Activated gamma-delta T cell (primary cell): Measurements from ENCODE around the gene SCYL3.
"Not testable (repeated sequence)": the region's sequence is repeated elsewhere in the genome, so short reads cannot be mapped to it uniquely, and the experiment has no call there.

Experiments
- DNase-seq: peaks from one replicate; lab custom pipeline; 2025; lab: John Stamatoyannopoulos, UW

Gene SCYL3

DNA sequence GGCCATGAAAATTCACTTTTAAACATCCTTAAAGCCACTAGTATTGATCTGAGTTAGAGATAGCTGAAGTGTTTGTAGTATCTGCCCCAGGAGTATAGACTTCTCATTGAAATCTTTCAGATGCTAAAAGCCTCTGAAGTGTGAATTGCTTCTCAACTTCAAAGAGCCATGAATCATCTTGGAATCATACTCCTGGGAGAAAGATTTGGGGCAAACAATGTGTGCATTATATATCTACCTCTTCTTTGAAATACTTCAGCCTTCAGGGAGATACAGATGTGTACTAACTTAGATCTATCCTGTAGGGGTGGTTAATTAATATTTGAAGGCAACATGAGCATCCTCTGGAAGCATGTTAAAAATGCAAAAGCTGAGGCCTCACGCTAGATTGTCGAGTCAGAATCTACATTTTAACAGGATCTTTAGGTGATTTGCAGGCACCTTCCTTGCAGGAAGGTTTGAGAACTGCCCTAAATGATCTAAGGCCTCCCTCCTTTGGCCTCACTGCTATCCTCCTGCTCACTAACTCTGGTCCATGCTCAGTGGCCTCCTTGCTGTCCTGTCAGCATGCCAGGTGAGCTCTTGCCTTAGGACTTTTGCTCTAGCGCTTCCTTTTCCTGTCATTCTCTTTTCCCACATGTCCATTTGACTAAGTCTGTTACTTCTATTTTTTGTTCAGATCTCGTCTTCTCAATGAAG is 6.0 kb upstream of the SCYL3 start:
- no peak for DNase-seq

DNA sequence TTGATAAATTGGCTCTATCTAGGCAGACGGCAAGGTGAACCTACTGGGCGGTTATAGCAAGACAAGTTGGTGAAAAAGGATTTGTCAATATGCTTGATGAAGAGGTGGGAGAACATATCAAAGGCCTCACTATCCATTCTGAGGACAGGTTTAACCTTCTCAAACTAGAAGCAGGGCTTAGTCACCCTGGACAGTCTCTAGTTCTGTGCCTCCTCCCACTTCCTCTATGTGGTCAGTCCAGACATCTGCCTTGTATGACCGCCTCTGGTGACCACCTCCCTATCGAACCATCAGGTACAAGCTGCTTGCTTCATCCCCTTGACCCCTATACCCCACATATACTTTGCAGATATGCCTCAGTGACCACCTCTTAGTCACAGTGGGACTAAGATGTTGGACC is 2.3 kb upstream of the SCYL3 start:
- DNase-seq = no peak

DNA sequence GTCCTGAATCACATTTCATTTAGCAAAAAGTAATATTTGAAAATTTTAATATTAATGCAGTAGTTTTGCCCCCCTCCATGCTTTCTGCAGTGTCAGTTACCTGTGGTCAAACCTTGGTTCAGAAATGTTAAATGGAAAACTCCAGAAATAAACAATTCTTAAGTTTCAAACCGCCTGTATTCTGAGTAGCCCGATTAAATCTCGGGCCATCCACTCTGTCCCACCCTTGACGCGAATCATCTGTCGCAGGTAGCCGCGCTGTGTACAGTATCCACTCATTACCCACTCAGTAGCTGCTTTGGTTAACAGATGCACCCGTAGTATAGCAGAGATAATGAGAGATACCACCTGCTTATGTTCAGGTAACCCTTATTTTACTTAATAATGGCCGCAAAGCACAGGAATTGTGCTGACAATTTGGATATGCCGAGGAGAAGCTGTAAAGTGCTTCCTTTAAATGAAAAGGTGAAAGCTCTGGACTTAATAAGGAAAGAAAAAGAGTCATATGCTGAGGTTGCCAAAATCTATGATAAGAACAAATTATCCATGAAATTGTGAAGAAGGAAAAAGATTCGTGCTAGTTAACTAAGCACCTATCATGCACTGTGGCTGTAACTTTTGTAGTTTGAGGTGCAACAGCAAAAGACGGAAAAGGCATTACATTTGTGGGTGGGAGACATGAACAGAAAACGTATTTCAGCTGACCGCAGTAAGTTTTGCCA is 889 bp upstream of the SCYL3 start:
- DNase-seq = no peak

DNA sequence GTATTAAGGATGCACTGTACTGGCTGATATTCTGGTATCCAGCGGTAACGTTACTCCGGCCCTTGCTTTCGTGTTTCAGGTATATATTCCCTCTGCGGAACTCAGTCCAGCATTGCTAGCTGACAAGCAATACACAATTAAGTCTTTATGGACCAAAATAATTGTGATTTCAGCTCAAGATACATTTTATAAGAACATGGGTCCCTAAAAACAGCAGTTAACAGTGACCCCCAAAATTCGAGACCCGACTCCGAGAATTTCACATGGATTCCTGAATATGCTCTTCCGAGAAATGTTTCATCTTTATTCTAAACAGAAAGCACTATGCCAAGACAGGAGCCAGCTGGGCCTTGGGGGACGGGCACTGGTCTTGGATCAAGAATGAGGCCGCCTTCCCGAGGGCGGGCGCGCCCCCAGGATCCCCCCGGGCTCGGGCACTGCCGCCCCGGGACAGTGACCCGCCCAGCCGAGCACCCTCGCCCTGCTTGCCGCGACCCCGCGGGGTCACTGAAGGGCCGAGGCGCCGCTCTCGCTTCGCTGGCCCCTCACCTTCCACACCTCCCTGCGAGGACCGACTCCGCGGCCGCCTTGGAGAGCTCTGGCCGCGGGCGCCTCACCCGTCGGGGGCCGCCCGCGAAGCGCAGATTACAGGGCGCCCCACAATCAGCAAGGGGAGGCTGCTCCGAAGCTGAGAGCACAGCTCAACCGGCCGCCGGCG is 610 bp downstream of the SCYL3 start:
- no peak for DNase-seq

DNA sequence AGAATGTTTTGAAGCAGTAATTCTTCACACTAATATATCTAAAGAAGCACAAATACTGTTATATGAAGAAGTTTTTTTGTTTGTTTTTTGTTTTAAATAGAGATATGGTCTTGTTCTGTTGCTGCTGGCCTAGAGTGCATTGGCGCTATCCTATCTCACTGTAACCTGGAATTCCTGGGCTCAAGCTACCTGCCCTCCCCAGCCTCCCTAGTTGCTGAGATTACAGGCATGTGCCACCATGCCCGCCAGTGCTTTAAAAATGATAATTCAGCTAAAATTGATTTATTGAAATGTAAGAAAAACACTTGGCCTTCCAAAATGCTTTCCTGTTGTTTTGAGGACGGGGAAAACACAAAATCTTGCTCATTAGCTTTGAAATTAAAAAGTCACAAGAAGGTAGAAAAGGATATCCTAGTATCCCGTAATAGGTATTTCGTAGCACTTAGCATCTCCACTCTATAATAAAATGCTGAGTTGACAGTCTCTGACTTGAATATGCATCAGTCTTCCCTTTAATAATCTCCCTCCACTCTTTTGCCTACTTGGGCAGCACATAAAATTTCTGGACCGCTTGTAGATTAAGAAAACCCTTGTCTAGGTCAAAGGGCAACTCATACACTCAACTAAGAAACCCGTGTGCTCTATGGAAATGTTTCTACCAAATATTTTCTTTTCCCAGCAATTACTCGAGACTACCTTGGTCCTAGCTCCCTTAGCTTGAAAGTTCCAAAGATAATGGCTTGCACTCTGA is 1.3 kb downstream of the SCYL3 start:
- no peak for DNase-seq

DNA sequence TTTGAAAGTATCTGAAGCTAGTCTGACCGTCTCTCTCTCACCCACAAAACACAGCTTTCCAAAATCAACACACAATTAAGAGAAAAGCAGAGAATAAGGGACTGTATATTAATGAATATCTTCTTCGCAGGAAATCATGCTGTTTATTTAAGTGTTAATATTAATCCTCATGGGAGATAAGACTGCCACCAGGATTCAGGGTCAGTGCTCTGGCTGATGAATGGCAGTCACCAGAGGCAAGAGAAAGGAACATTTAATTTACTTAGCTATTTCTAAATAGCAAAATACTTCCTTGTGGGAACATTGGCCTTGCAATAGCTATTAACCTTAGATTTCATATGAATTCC is 2.2 kb downstream of the SCYL3 start:
- no peak for DNase-seq

DNA sequence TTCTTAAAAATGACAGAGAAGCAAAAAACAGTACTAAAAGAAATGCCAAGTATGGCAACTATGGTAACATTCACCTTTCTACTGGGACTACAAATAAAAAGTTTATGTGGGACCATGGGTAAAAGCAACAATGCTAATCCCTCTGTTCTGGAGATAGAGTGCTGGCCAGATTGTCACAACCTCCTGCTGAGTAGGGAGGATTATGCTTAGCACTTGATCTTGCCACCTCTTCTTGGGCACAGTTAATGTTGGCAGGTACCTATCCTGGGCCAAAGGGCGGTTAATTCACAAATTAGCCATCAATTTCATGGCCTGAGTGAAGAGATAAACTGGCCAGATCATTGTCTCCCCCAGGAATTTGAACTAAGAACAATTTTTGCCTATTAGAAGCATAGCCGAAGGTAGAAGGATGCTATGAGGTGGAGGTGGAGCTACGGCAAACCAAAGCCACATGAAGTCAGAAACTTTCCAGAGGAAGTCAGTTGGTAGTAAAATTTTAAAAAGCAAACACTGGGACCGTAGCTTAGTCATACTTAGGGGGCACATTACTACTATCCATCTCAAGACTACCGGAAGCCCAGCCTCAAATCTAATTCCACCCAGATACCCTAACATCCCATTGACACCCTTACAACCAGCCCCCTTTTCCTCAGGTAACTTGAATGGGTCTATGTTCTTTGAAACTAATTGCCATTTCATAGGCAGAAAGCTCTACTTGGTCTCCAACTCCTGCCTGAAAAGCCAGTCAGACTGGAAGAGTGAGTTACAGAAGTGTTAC is 2.7 kb downstream of the SCYL3 start:
- no peak for DNase-seq

DNA sequence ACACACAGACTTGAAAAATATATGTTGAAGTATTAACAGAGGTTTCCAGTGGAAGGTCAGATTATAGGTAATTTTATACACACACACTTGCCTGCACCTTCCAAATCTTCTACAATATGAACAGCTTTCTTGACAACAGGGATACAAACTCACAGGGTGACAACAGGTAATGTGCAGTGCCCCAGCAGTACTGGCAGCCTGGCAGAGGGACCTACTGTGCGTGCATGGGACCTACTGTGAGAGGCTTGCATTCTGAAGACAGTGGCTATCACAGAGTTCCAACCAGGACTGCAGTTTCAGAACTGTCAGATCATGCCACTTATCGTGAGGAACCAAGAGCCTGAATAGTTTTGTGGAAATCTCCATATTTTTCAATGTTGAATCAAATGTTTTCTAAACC is 3.8 kb downstream of the SCYL3 start:
- no peak for DNase-seq

DNA sequence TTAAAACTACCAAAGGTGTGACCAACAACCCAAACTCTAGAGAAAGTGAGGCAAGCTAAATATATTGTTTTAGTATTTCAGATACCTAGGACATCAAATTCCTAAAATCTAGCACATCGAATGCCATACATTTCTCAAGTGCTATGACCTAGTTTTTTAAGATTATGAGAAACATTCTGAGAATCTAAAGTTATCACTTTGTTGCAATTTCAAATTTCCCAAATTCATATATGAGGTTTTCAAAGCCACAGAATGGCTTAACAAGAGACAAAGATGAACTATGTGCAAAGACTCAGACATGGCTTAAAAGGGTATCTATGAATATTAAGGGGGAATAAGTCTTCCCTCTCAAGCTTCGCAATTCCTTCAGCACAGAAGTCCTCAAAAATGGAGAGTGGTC is 6.8 kb downstream of the SCYL3 start:
- no peak for DNase-seq

DNA sequence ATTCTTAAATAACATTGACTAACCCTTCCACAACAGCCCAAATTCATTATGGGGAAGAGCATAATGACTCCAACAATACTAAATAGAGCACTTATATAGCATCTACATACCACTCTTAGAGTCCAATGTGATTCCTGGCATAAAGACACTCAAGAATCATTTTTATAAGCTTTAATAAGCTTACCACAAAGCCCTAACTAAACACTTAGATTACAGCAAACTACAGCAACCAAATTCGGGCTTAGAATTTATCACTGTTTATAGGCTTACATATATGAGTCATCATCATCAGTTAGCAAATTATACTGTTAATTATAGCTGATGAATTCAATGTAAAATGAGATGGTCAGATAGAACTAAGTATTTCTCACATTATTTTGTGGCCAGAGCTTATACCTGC is 7.3 kb downstream of the SCYL3 start:
- no peak for DNase-seq

DNA sequence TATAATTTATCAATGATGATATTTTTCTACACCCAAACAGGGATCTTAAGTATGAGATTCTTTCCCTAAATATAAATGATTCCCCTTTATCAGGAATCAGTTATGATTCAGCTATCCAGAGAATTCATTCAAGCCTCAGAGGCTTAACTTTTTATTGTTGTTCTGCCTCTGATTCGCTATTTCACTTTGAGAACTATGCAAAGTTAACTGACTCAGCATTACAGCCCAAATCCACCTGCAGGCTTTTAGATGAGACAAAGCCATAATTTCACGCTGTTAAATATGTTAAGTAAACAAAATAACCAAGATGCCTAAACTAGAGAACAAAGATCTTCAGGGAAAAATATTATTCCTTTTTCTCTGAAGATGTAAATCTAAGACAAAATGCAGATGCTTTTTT is 8.5 kb downstream of the SCYL3 start:
- DNase-seq = no peak

DNA sequence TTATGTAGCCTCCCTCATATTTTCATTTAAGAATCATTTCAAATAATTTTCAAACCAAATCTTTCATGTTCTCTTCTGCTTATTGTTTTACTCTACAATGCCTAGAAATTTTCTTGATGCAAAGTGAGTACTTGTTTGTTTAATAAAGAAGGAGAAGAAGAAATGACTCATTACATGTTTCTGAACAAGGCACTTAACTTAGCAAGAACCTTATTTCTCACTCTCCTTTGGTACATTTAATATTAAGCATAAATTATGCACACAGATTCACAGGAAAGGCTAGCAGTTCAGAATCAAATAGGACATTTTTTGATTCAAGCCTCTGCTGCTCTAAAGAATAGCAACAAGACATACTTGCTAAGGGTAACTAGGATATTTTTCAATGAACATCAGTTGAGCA is 9.1 kb downstream of the SCYL3 start:
- no peak for DNase-seq

DNA sequence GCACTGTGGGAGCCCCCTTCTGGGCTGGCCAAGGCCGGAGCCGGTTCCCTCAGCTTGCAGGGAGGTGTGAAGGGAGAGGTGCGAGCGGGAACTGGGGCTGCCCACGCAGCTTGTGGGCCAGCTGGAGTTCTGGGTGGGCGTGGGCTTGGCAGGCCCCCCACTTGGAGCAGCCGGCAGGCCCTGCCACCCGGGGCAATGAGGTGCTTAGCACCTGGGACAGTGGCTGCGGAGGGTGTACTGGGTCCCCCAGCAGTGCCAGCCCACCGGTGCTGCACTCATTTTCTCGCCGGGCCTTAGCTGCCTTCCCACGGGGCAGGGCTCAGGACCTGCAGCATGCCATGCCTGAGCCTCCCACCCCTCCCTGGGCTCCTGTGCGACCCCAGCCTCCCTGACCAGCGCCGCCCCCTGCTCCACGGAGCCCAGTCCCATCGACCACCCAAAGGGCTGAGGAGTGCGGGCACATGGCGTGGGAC is 11.6 kb downstream of the SCYL3 start:
- no peak for DNase-seq

DNA sequence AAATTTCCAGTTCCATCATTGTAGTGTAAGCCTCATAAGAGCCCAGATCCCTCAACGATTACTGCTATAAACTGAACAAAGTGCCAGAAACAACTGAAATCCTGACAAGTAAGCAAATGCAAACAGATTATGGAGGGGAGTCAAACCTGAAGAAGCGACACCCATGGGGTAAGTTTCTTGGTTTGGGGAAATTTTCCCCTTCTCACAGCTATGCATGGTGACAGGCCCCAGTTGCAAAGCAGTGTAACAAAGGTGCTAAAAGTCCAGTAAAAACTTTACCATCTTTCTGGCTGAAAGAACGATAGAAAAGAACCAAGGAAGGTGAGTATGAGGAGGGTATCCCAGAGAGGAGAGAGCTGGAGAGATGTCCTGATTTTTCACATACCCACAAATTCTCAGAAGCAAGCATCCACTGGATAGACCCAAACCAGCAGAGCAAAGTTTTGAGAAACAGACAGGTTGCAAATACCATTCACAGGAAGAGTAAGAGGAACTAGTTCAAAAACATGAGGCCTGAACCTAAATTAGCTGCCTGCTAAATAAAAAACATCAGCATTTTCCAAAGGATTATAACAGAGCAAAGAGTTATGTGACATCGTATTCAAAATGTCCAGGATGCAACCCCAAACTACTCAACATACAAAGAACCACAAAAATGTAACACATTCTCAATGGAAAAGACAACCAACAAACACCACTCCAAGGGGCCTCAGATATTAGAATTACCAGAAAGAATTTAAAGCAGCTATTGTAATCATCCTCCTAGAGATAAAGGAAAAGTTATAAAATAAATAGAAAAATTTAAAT is 14.5 kb downstream of the SCYL3 start:
- no peak for DNase-seq

DNA sequence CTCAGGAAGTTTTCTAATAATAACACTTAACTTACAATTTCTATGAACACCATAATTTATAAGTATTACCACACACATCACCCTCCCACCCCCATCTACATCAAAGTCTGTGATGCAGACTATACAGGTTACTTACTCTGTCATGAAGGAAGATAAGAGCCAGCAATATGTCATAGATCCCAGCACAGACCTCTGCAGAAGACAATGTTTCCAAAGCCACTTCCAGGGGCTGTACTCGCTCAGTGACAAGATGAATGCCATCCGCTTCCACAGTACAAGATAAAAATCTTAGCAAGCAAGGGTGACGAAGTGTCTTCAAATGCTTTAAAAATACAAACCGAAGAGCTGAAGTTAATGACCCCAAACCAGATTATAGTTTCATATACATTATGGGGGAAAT is 15.2 kb downstream of the SCYL3 start:
- no peak for DNase-seq

DNA sequence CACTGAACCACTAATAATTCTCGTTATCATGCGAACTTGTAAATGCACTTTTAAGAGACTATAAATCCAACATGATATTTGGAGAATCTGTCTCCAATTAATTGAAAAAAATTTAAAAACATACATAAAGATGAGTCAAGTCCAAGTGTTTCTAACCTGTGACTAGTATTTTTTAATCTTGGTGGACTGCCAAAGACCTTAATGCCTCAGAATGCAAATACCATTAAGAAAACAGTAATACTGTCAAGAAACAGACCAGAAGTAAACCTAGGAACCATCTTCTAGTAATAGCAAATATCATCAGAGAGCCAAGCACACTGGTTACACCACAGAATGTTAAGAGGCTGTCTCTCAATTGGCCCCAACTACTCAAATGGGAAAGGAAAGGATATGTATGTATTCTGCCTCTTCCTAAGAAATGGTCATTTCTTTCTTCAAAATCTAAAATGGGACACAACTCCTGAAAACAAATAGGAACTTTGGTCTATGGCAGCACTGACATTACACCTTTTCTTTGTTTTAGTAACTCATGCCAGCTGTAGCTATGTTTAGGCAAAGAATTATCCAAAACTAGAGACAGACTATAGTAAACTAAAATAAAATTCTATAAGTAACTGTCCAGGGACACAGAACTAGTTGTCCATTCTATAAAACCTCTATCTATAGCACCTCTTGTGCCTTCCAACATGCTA is 15.8 kb downstream of the SCYL3 start:
- DNase-seq = no peak

DNA sequence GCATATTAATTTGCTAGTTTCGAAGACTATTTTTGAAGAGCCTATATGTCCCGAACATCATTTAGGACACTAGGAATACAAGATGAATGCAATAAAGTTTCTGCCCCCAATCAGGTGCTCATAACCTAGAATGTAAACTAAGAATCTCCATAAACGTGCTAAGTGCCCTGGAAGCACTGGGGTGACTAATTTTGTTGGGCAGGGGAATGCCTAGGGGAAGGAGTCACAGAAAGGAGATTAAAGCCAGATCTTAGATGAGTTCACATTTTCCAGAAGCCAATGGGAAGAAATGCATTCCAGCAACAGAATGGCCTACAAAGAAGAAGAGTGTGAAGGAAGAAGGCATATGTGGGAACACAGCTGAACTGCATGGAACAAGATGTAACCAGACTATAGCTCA is 19.5 kb downstream of the SCYL3 start:
- DNase-seq = no peak

DNA sequence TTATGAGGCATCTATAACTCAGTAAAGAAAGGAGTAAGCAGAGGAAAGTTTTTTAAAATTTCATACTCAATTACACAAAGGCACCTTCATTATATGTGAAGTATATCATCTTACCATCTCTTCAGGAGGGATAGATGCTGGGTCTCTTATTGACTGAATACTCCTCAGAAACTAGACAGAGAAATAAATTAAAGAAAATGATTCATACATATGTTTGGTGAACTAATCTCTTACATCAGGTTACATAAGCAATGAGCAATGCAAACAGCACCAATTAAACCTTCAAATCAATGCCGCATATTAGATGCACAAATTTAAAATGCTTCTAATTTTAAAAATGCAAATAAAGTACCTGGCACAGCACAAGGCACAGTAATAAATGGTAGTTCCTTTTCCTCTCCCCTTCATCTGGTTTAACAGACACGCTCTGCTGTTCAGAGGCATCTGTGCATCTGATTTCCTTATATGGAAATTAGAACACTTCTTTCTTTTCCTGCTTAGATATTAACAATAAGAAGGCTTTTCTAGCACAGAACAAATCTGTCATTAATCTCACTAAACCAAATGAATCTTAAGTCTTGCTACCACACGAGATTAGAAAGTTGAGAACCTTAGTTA is 20.0 kb downstream of the SCYL3 start:
- no peak for DNase-seq

DNA sequence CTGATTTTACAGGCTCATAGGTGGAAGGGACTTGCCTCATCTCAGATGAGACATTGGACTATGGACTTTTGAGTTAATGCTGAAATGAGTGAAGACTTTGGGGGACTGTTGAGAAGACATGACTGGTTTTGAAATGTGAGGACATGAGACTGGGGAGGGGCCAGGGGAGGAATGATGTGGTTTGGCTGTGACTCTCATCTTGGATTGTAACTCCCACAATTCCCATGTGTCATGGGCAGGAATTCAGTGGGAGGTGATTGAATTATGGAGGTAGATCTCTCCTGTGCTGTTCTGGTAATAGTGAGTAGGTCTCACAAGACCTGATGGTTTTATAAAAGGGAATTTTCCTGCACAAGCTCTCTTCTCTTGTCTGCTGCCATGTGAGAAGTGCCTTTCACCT is 20.8 kb downstream of the SCYL3 start:
- no peak for DNase-seq

DNA sequence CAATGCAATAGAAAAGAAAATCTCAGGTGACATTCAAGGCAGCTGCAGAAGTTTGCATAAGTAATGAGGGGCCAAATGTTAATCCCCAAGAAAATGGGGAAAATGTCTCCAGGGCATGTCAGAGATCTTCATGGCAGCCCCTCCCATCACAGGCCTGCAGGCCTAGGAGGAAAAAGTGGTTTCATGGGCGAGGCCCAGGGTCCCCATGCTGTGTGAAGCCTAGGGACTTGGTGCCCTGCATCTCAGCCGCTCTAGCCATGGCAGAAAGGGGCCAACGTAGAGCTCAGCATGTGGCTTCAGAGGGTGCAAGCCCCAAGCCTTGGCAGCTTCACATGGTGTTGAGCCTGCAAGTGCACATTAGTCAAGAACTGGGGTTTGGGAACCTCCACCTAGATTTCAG is 21.7 kb downstream of the SCYL3 start:
- not testable (repeated sequence) for DNase-seq
